Stomach smooth muscle (tissue), 2 donors: Measurements from ENCODE around the gene BCL11A.
A peak's percentile ranks its signal among the peaks of the same experiment; 100 is the strongest.

Source experiments
- H3K27ac ChIP-seq: one replicate; pipeline ENCODE4 v1.7.0; 2013; ENCODE audit warnings: mild to moderate bottlenecking, low read length, inconsistent platforms
- H3K27me3 ChIP-seq, 2 donors: one replicate each; pipeline ENCODE4 v1.7.0; 2013; ENCODE audit warnings: low read length in 2 of 2; ENCODE audit not compliant: insufficient read depth in 2 of 2, control insufficient read depth in 1 of 2
- H3K36me3 ChIP-seq, 2 donors: one replicate each; pipeline ENCODE4 v1.7.0; 2013; ENCODE audit warnings: low read length in 2 of 2; ENCODE audit not compliant: control insufficient read depth in 2 of 2, insufficient read depth in 2 of 2
- H3K4me1 ChIP-seq: one replicate; pipeline ENCODE4 v1.7.0; 2013; ENCODE audit warnings: low read length; ENCODE audit not compliant: control insufficient read depth, insufficient read depth
- H3K4me3 ChIP-seq, 2 donors: one replicate each; pipeline ENCODE4 v1.7.0; 2013; ENCODE audit warnings: low read length in 2 of 2
- H3K9ac ChIP-seq, 2 donors: one replicate each; pipeline ENCODE4 v1.7.0; 2013; ENCODE audit warnings: low read length in 2 of 2, mild to moderate bottlenecking in 1 of 2
- H3K9me3 ChIP-seq, 2 donors: one replicate each; pipeline ENCODE4 v1.7.0; 2013; ENCODE audit warnings: low read length in 2 of 2; ENCODE audit not compliant: control insufficient read depth in 2 of 2
- donor health status: healthy.
- donor health status: Pancreatic carcinoma.

Gene BCL11A

DNA sequence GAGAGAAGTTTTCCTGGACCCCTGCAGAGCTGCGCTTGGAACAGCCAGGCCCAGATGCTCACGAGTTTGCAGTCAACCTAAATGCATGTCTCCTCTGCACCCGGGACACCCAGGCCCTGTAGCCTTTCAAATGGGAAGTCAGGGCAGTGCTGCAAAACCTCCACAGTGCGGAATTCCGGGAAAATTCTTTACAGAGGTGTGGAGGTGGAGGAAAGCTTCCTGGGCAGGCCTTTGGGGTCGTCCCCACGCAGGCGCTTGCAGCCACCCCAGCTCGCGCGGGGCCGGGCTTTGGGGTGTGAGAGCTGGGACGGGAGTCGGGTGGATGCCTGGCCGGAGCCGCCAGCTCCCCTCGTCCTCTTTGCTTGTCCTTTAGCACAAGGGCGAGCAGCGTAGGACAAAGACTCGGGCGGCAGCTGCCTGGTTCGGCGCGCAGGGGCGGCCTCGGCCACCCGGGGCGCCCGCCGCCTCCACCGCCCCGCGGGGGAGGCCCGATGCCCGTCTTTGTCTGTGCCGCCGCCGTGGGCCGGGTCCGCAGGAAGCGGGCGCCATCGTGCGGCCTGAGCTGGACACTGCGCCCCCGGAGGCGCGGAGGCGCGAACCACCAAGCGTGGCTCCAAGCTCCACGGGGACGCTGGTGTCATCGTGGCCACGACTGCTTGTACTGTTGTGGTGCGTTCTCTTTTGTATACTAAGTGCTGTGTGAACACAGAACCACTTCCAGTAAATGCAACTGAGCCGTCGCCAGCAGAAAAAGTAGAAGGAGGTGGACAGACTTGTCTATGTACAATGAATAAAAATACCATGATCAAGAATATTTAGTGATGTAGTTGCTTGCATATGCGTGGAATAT, 28.2 kb upstream of the BCL11A start:
- no peak overlapping the region for H3K27ac ChIP-seq
- no peaks in the 10 kb centered on the region for H3K36me3 ChIP-seq
- H3K4me1 ChIP-seq, result peaks cover 8% of the 10 kb centered on the region
- peak overlapping the region; percentile 68 to 69 for H3K4me3 ChIP-seq
- peaks cover 9 to 14% of the 10 kb centered on the region in 2 donors for H3K27me3 ChIP-seq
- no peaks in the 10 kb centered on the region for H3K9me3 ChIP-seq
- no peak overlapping the region for H3K9ac ChIP-seq

- H3K4me1 ChIP-seq, result peaks cover 8% of the 10 kb centered on the region
- H3K9me3 ChIP-seq, result no peaks in the 10 kb centered on the region
- no peak overlapping the region for H3K4me3 ChIP-seq
- no peak overlapping the region for H3K27ac ChIP-seq
- H3K27me3 ChIP-seq, result peaks cover 10 to 16% of the 10 kb centered on the region in 2 donors
- H3K36me3 ChIP-seq, result no peaks in the 10 kb centered on the region
- no peak overlapping the region for H3K9ac ChIP-seq
These were observed 24.3 kb upstream of the BCL11A start for GRCh38 chr2:60577682-60578283.

DNA sequence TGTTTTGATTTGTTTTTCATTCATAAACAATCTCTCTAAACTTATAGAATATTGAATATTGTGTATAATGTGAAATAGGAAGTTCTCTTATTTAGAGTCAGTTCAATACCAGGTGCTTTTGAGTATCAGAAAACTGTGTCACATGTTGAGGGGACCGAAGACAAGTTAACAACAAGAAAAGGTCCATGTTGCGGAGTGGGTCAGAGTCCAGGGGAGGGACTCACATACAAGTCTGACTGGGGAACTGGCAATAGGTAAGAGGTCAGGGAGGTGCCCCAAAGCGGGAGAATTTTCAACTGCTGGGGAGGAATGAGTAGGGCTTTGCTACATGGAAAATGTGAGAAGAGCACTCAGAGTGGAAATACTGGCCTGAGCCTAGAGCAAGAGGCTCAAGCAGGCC, 19.8 kb upstream of the BCL11A start:
- Histone ChIP-seq H3K4me3 (no peak overlapping the region), H3K9me3 (no peaks in the 10 kb centered on the region), H3K4me1 (peaks cover 4% of the 10 kb centered on the region), H3K27ac (no peak overlapping the region), H3K9ac (no peak overlapping the region), H3K36me3 (no peaks in the 10 kb centered on the region), H3K27me3 (peaks cover 32 to 40% of the 10 kb centered on the region in 2 donors)

DNA sequence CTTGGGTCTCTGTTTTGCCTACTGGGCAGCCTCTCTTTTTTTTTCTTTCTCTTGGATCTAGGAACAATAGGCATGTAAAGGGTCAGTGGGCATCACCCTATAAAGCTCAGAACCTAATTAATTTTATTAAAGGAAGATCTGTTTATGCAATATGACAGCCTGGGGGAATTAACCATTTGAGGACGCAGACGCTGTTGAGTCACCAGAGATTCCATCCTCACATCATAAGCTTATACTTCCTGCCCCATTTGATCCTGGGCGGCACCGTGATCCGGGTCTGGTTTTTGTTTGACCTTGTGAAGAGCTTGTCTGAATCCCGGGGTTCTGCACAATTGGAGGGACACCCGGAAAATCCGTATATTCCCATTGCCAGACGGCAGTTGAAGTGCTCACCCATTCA, 16.8 kb upstream of the BCL11A start:
- Histone ChIP-seq H3K9ac (no peak overlapping the region), H3K4me3 (no peak overlapping the region), H3K9me3 (no peaks in the 10 kb centered on the region), H3K27ac (no peak overlapping the region), H3K4me1 (peaks cover 4% of the 10 kb centered on the region), H3K36me3 (no peaks in the 10 kb centered on the region), H3K27me3 (peaks cover 35 to 40% of the 10 kb centered on the region in 2 donors)

DNA sequence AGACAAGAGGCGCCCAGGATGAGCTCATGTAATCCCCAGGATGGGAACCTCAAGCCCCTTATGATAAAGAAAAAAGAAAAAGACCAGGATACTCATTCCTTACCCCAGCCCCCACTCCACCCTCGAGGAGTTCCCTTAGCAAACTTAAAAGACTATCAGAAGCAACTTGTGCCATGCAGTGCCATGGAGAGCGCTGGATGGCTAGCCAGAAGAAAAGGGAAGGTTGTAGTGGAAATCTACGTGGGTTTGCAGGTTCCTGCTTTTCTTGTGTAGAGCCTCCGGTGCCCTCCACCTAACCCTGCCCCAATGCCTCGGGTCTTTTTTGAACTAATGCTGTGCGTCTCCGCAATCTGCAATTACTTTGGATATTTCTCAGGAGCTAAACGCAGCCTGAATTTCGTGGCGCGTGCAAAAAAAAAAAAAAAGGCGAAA, 16.2 kb upstream of the BCL11A start:
- H3K4me3 ChIP-seq, result peak overlapping the region in 1 of 2 donors; percentile 29
- H3K4me1 ChIP-seq, result peaks cover 4% of the 10 kb centered on the region
- H3K36me3 ChIP-seq, result no peaks in the 10 kb centered on the region
- no peak overlapping the region for H3K27ac ChIP-seq
- H3K9me3 ChIP-seq, result no peaks in the 10 kb centered on the region
- H3K27me3 ChIP-seq, result peaks cover 35 to 40% of the 10 kb centered on the region in 2 donors
- H3K9ac ChIP-seq, result no peak overlapping the region

DNA sequence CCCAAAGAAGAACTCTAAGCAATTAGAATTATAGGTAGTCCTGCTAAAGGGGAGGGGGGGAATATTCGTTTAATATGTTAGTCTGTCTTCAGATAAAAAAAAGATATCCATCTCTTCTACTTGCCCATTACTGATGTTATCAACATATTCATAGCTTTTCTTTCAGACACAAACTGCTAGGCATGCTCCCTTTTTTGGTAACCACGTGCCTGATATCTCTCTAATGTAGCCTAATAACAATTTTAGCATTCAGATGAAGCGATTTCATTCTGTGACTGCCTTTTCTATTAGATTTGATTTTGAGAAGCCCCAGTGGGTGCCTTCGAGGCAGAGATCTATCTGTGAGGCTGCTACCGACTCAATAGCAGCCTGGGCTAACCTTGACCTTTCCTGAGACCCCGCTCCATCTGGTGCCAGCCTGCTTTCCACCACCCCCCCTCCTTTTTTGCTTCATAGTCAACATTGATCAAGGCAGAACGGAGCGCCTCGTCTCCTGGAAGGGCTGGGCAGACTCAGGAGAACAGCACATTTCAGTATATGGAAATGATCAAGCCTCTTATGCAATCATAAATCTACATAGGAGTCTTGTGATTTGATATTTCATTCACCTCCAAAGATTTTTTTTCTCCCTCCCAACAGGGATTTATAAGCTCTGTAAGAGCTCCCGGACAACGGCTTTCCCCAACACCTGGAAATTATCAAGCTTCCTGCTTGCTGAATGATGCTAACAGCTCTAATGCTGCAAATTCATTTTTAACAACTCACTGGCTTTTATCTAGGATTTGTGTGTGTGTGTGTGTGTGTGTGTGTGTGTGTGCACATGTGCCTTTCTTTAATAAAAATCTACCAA, 14.7 kb upstream of the BCL11A start:
- Histone ChIP-seq H3K36me3 (no peaks in the 10 kb centered on the region), H3K27me3 (peaks cover 30 to 35% of the 10 kb centered on the region in 2 donors), H3K4me3 (no peak overlapping the region), H3K4me1 (peaks cover 4% of the 10 kb centered on the region), H3K9ac (no peak overlapping the region), H3K27ac (no peak overlapping the region), H3K9me3 (no peaks in the 10 kb centered on the region)

- Histone ChIP-seq H3K36me3 (no peaks in the 10 kb centered on the region), H3K27me3 (peaks cover 25 to 31% of the 10 kb centered on the region in 2 donors), H3K27ac (no peak overlapping the region), H3K9ac (no peak overlapping the region), H3K4me1 (peaks cover 4% of the 10 kb centered on the region), H3K4me3 (no peak overlapping the region), H3K9me3 (no peaks in the 10 kb centered on the region)
These were observed 13.6 kb upstream of the BCL11A start for GRCh38 chr2:60567096-60567495.

GRCh38 chr2:60565472-60565871, 12.0 kb upstream of the BCL11A start:
- Histone ChIP-seq H3K4me3 (no peak overlapping the region), H3K36me3 (no peaks in the 10 kb centered on the region), H3K9ac (no peak overlapping the region), H3K27me3 (peaks cover 17 to 20% of the 10 kb centered on the region in 2 donors), H3K9me3 (no peaks in the 10 kb centered on the region), H3K27ac (no peak overlapping the region), H3K4me1 (peaks cover 4% of the 10 kb centered on the region)

- Histone ChIP-seq H3K9me3 (no peaks in the 10 kb centered on the region), H3K4me3 (no peak overlapping the region), H3K36me3 (no peaks in the 10 kb centered on the region), H3K27ac (no peak overlapping the region), H3K27me3 (peaks cover 2 to 5% of the 10 kb centered on the region in 2 donors), H3K4me1 (no peaks in the 10 kb centered on the region), H3K9ac (no peak overlapping the region)
These were observed 7.5 kb upstream of the BCL11A start for GRCh38 chr2:60560734-60561644.

- peaks cover 4% of the 10 kb centered on the region for H3K4me1 ChIP-seq
- no peak overlapping the region for H3K4me3 ChIP-seq
- no peak overlapping the region for H3K27ac ChIP-seq
- H3K9ac ChIP-seq, result no peak overlapping the region
- H3K27me3 ChIP-seq, result peaks cover 2 to 5% of the 10 kb centered on the region in 2 donors
- H3K9me3 ChIP-seq, result no peaks in the 10 kb centered on the region
- no peaks in the 10 kb centered on the region for H3K36me3 ChIP-seq
These were observed 6.4 kb upstream of the BCL11A start for GRCh38 chr2:60559880-60560279.
